Stimulated activated naive B cell treated with anti-CD40 and anti-IgM and Interleukin-4, amounts not matched to agents 10 μg/mL and 1 μg/mL and 100 μg/mL, for 72 hours (primary cell): ENCODE measurements around the gene ADCK1.

Experiments
- ATAC-seq, 2 donors: fragments of 150-1000 bp; cut with Tn5 transposase; replicated peaks; 2 replicates each; pipeline ENCODE4 v1.10.0; 2021; ENCODE audit warnings: moderate library complexity in 1 of 2
- DNase-seq: peaks from one replicate; pipeline ENCODE4 v3.0.0; 2021
- H3K27ac Mint-ChIP-seq: one replicate; pipeline ENCODE4 v1.8.0; 2022; ENCODE audit warnings: mild to moderate bottlenecking, mixed read lengths
- H3K27me3 Mint-ChIP-seq, 2 donors: one replicate each; pipeline ENCODE4 v1.8.0; 2022; ENCODE audit warnings: mixed read lengths in 2 of 2
- H3K36me3 Mint-ChIP-seq, 2 donors: one replicate each; pipeline ENCODE4 v1.8.0; 2022; ENCODE audit warnings: mixed read lengths in 2 of 2, mild to moderate bottlenecking in 1 of 2
- H3K4me1 Mint-ChIP-seq, 2 donors: one replicate each; pipeline ENCODE4 v1.8.0; 2022; ENCODE audit warnings: mixed read lengths in 2 of 2, mild to moderate bottlenecking in 1 of 2
- H3K4me3 Mint-ChIP-seq, 2 donors: one replicate each; pipeline ENCODE4 v1.8.0; 2022; ENCODE audit warnings: mild to moderate bottlenecking in 2 of 2, mixed read lengths in 2 of 2, moderate library complexity in 1 of 2
- H3K9me3 Mint-ChIP-seq, 2 donors: one replicate each; pipeline ENCODE4 v1.8.0; 2022; ENCODE audit warnings: mixed read lengths in 2 of 2, mild to moderate bottlenecking in 1 of 2

Gene ADCK1

GRCh38 chr14:77979666-77980351 is 179.9 kb downstream of the ADCK1 start:
- Mint-ChIP-seq H3K27me3 (peaks cover 26 to 27% of the 10 kb centered on the region in 2 donors), H3K27ac (peak overlapping the region; percentile 6), H3K36me3 (no peaks in the 10 kb centered on the region), H3K4me3 (peak overlapping the region in 1 of 2 donors; percentile 56), H3K9me3 (no peaks in the 10 kb centered on the region), H3K4me1 (peaks cover 10 to 13% of the 10 kb centered on the region in 2 donors)
- no peak for DNase-seq
- peak in 1 of 2 donors; percentile 36 for ATAC-seq

GRCh38 chr14:77980475-77981321 is 180.8 kb downstream of the ADCK1 start:
- peaks cover 10 to 13% of the 10 kb centered on the region in 2 donors for H3K4me1 Mint-ChIP-seq
- no peaks in the 10 kb centered on the region for H3K9me3 Mint-ChIP-seq
- ATAC-seq (peak; percentile 48 to 53), DNase-seq (no peak)
- no peaks in the 10 kb centered on the region for H3K36me3 Mint-ChIP-seq
- peak overlapping the region; percentile 6 for H3K27ac Mint-ChIP-seq
- H3K4me3 Mint-ChIP-seq = peak overlapping the region; percentile 56
- peaks cover 26 to 27% of the 10 kb centered on the region in 2 donors for H3K27me3 Mint-ChIP-seq
